ENCODE data around the gene STK35.
"Not testable (repeated sequence)": the region's sequence is repeated elsewhere in the genome, so short reads cannot be mapped to it uniquely, and the experiment has no call there.

STK35 gene

GRCh38 chr20:2174067-2174466 lies 72.4 kb downstream of the STK35 start:
- H3K27ac ChIP-seq (ENCODE audit: low read length): no peak overlapping the region
- H3K4me3 ChIP-seq (ENCODE audit: low read depth in 1 of 2, low read length in 2 of 2): no peak overlapping the region
- H3K9me3 ChIP-seq (ENCODE audit: control insufficient read depth in 1 of 2, low read length in 2 of 2): no peaks in the 10 kb centered on the region
- H3K4me1 ChIP-seq (ENCODE audit: control insufficient read depth in 1 of 2, insufficient read depth in 2 of 2, low read length in 2 of 2): no peaks in the 10 kb centered on the region
- H3K27me3 ChIP-seq (ENCODE audit: low read depth, low read length): no peaks in the 10 kb centered on the region
- no peaks in the 10 kb centered on the region for H3K36me3 ChIP-seq (ENCODE audit: control insufficient read depth in 1 of 2, insufficient read depth in 2 of 2, low read length in 2 of 2)

GRCh38 chr20:2176946-2177345 lies 75.3 kb downstream of the STK35 start:
- Histone ChIP-seq H3K4me3 (ENCODE audit: low read depth in 1 of 2, low read length in 2 of 2) (no peak overlapping the region), H3K27me3 (ENCODE audit: low read depth, low read length) (no peaks in the 10 kb centered on the region), H3K9me3 (ENCODE audit: control insufficient read depth in 1 of 2, low read length in 2 of 2) (no peaks in the 10 kb centered on the region), H3K4me1 (ENCODE audit: control insufficient read depth in 1 of 2, insufficient read depth in 2 of 2, low read length in 2 of 2) (no peaks in the 10 kb centered on the region), H3K27ac (ENCODE audit: low read length) (no peak overlapping the region), H3K36me3 (ENCODE audit: control insufficient read depth in 1 of 2, insufficient read depth in 2 of 2, low read length in 2 of 2) (no peaks in the 10 kb centered on the region)

DNA sequence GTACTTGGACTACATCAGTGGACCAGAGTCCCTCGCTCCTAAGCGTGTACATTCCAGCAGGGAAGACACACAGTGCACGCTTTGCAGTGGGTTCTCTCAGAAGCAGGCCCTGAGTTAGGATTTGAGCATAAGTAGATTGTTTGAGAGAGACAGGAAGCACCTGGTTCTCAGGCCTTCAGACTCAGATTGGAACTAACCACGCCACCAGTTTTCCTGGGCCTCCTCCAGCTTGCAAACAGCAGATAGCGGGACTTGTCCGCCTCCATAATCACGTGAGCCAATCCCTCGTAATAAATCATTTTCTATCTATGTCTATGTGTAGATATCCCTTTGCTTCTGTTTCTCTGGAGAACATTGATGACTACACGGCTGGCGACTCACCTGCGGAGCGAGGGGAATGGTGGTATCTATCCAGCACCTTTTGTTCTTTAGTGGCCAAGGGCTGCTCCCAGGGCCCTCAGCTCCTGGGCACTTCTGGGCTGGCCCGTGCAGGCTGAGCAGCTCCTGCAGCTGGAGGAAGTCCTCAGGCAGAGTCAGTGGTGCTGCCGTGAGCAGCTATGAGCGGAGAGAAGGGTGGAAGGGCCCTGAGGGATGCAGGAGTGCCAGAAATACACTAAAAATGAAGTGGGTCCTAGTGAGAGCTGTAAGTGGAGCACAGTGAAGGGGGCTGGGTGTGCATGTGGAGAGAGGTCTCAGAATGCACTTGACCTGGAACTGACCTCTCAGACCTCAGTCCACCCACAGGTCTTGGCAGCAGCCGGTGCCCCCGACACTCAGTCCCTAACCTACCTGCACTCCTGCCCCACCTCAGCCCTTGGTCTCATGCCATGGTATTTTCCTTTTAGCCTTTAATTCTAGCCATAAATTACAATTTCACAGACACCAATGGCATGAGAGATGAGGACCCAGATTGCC lies 76.9 kb downstream of the STK35 start:
- Histone ChIP-seq H3K27ac (ENCODE audit: low read length) (no peak overlapping the region), H3K27me3 (ENCODE audit: low read depth, low read length) (no peaks in the 10 kb centered on the region), H3K4me3 (ENCODE audit: low read depth in 1 of 2, low read length in 2 of 2) (no peak overlapping the region), H3K36me3 (ENCODE audit: control insufficient read depth in 1 of 2, insufficient read depth in 2 of 2, low read length in 2 of 2) (no peaks in the 10 kb centered on the region), H3K4me1 (ENCODE audit: control insufficient read depth in 1 of 2, insufficient read depth in 2 of 2, low read length in 2 of 2) (no peaks in the 10 kb centered on the region), H3K9me3 (ENCODE audit: control insufficient read depth in 1 of 2, low read length in 2 of 2) (no peaks in the 10 kb centered on the region)

- H3K36me3 ChIP-seq (ENCODE audit: control insufficient read depth in 1 of 2, insufficient read depth in 2 of 2, low read length in 2 of 2): no peaks in the 10 kb centered on the region
- H3K27ac ChIP-seq (ENCODE audit: low read length): no peak overlapping the region
- H3K27me3 ChIP-seq (ENCODE audit: low read depth, low read length): no peaks in the 10 kb centered on the region
- no peaks in the 10 kb centered on the region for H3K9me3 ChIP-seq (ENCODE audit: control insufficient read depth in 1 of 2, low read length in 2 of 2)
- no peak overlapping the region for H3K4me3 ChIP-seq (ENCODE audit: low read depth in 1 of 2, low read length in 2 of 2)
- H3K4me1 ChIP-seq (ENCODE audit: control insufficient read depth in 1 of 2, insufficient read depth in 2 of 2, low read length in 2 of 2): no peaks in the 10 kb centered on the region
These were observed 77.6 kb downstream of the STK35 start for GRCh38 chr20:2179233-2179580.

DNA sequence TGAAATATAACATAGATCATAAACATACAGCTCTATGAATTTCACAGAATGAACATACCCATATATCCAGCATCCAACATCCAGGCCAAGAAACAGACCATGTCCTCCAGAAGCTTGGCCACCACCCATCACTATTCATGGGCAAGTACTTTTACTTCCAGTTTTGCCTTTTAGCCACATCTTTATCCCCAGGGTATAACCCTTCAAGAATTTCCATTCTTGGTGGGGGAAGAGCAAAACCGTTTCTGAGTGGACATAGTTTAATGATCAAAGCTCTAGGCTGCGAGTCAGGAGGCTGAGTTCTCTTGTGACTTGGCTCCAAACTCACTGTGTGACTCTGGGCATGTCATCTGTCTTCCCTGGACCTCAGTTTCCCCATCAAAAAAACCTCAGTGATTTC lies 78.3 kb downstream of the STK35 start:
- Histone ChIP-seq H3K36me3 (ENCODE audit: control insufficient read depth in 1 of 2, insufficient read depth in 2 of 2, low read length in 2 of 2) (no peaks in the 10 kb centered on the region), H3K27me3 (ENCODE audit: low read depth, low read length) (no peaks in the 10 kb centered on the region), H3K4me3 (ENCODE audit: low read depth in 1 of 2, low read length in 2 of 2) (no peak overlapping the region), H3K27ac (ENCODE audit: low read length) (no peak overlapping the region), H3K9me3 (ENCODE audit: control insufficient read depth in 1 of 2, low read length in 2 of 2) (no peaks in the 10 kb centered on the region), H3K4me1 (ENCODE audit: control insufficient read depth in 1 of 2, insufficient read depth in 2 of 2, low read length in 2 of 2) (no peaks in the 10 kb centered on the region)

DNA sequence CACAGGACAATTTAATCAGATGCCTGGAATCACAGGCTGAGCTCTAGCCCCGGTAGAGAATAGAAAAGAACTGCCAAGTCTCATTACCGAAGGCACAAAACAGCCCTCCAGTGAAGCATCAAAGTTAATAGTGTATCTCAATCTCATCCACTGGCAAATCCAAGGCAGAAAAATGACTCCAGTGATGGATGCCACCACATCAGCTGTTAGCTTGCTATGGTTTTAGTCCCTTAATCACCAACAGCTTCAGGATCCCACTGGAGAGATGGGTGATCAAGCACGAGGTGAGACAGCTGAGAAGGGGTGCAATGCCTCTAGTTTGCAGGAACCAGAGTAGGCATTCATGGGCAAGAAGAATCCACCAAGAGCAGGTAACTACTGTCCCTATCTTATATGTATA lies 81.8 kb downstream of the STK35 start:
- Histone ChIP-seq H3K4me3 (ENCODE audit: low read depth in 1 of 2, low read length in 2 of 2) (no peak overlapping the region), H3K27me3 (ENCODE audit: low read depth, low read length) (no peaks in the 10 kb centered on the region), H3K27ac (ENCODE audit: low read length) (no peak overlapping the region), H3K9me3 (ENCODE audit: control insufficient read depth in 1 of 2, low read length in 2 of 2) (peaks cover 7% of the 10 kb centered on the region in 2 donors), H3K4me1 (ENCODE audit: control insufficient read depth in 1 of 2, insufficient read depth in 2 of 2, low read length in 2 of 2) (no peaks in the 10 kb centered on the region), H3K36me3 (ENCODE audit: control insufficient read depth in 1 of 2, insufficient read depth in 2 of 2, low read length in 2 of 2) (no peaks in the 10 kb centered on the region)

GRCh38 chr20:2184933-2185332 lies 83.3 kb downstream of the STK35 start:
- H3K9me3 ChIP-seq (ENCODE audit: control insufficient read depth in 1 of 2, low read length in 2 of 2); H3K36me3 ChIP-seq (ENCODE audit: control insufficient read depth in 1 of 2, insufficient read depth in 2 of 2, low read length in 2 of 2); H3K4me3 ChIP-seq (ENCODE audit: low read depth in 1 of 2, low read length in 2 of 2); H3K27ac ChIP-seq (ENCODE audit: low read length); H3K27me3 ChIP-seq (ENCODE audit: low read depth, low read length); H3K4me1 ChIP-seq (ENCODE audit: control insufficient read depth in 1 of 2, insufficient read depth in 2 of 2, low read length in 2 of 2): not testable (repeated sequence)

DNA sequence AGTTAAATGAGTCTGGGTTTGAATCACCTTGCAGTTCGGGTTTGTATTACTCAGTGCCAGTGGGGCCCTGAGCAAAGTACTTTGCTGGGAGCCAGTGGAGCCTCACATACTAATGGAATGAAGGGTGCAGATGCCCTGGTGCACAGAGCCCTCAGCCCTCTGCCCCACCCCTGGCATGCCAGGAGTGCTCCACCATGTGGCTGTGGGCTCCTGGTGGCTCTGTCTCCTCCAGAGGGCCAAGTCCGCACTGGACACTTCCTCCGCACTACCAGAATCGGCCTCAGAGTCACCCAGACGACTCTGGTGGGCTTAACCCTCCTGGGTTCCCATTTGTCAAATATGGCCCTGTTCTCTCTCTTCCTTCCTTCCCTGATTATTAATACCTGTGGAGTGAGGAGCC lies 94.0 kb downstream of the STK35 start:
- H3K4me1 ChIP-seq (ENCODE audit: control insufficient read depth in 1 of 2, insufficient read depth in 2 of 2, low read length in 2 of 2): no peaks in the 10 kb centered on the region

DNA sequence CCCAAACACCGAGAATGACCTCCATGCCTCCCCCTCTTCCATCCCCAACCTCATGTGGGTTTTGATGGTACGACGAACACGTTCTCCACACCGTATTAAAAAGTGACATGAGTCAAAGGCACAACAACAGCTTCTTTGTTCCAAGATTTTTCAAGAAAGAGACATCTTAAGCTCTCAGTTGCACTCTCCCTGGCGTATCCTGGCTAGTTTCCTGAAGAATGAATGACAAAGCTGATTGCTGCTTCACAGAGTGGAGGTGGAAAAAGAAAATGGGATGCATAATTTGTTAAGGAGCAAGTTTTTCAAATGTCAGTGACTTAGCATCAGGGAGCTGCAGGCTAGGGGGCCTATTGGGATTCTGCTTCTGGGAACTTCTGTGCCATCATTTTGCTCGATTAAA lies 95.5 kb downstream of the STK35 start:
- no peaks in the 10 kb centered on the region for H3K36me3 ChIP-seq (ENCODE audit: control insufficient read depth in 1 of 2, insufficient read depth in 2 of 2, low read length in 2 of 2)
- H3K27me3 ChIP-seq (ENCODE audit: low read depth, low read length): no peaks in the 10 kb centered on the region
- no peaks in the 10 kb centered on the region for H3K9me3 ChIP-seq (ENCODE audit: control insufficient read depth in 1 of 2, low read length in 2 of 2)
- H3K4me3 ChIP-seq (ENCODE audit: low read depth in 1 of 2, low read length in 2 of 2): no peak overlapping the region
- H3K4me1 ChIP-seq (ENCODE audit: control insufficient read depth in 1 of 2, insufficient read depth in 2 of 2, low read length in 2 of 2): no peaks in the 10 kb centered on the region
- H3K27ac ChIP-seq (ENCODE audit: low read length): no peak overlapping the region

More for the DNA sequence above, 94.0 kb downstream of the STK35 start:
- H3K9me3 ChIP-seq (ENCODE audit: control insufficient read depth in 1 of 2, low read length in 2 of 2): no peaks in the 10 kb centered on the region
- H3K4me3 ChIP-seq (ENCODE audit: low read depth in 1 of 2, low read length in 2 of 2): no peak overlapping the region
- H3K27me3 ChIP-seq (ENCODE audit: low read depth, low read length): no peaks in the 10 kb centered on the region
- no peaks in the 10 kb centered on the region for H3K36me3 ChIP-seq (ENCODE audit: control insufficient read depth in 1 of 2, insufficient read depth in 2 of 2, low read length in 2 of 2)
- H3K27ac ChIP-seq (ENCODE audit: low read length): no peak overlapping the region
